Measurements from ENCODE around the gene MPL. TPM values are rescaled to one million over a fixed set of nuclear protein-coding genes. Genes with fewer than 3 reads are reported as not detected.
"Not testable (repeated sequence)": the region's sequence is repeated elsewhere in the genome, so short reads cannot be mapped to it uniquely, and the experiment has no call there.

Gene MPL
- total RNA-seq, 1 donor from 2014 or later = not detected

- DNase-seq = no peak
These were observed 19.6 kb downstream of the MPL start for GRCh38 chr1:43357251-43357650.

GRCh38 chr1:43358121-43358745 is 20.6 kb downstream of the MPL start:
- DNase-seq = no peak

- peak; percentile 95 for DNase-seq
These were observed 21.4 kb downstream of the MPL start, which contains the start of gene CDC20 for GRCh38 chr1:43358746-43359693. CDC20 (plus strand) TSS chr1:43358981; CDS start chr1:43359216, 235 bp downstream.

GRCh38 chr1:43359696-43360095 is 22.1 kb downstream of the MPL start:
- DNase-seq = no peak

GRCh38 chr1:43360616-43361015 is 23.0 kb downstream of the MPL start:
- no peak for DNase-seq

- DNase-seq = no peak
These were observed 25.8 kb downstream of the MPL start for GRCh38 chr1:43363283-43363934.

- DNase-seq = no peak
These were observed 26.4 kb downstream of the MPL start for GRCh38 chr1:43363935-43364525.

- no peak for DNase-seq
These were observed 28.1 kb downstream of the MPL start for GRCh38 chr1:43365678-43366077.

- DNase-seq = no peak
These were observed 28.6 kb downstream of the MPL start for GRCh38 chr1:43366179-43366578.

- no peak for DNase-seq
These were observed 29.0 kb downstream of the MPL start for GRCh38 chr1:43366601-43367025.

- no peak for DNase-seq
These were observed 29.6 kb downstream of the MPL start for GRCh38 chr1:43367026-43367903.

- DNase-seq = peak; percentile 82
These were observed 30.5 kb downstream of the MPL start, which contains the start of gene ELOVL1 for GRCh38 chr1:43367904-43368645. ELOVL1 (minus strand) TSS chr1:43368011; CDS start chr1:43365609, 2,402 bp downstream.

- no peak for DNase-seq
These were observed 31.0 kb downstream of the MPL start for GRCh38 chr1:43368646-43369020.

- DNase-seq = not testable (repeated sequence)
These were observed 32.2 kb downstream of the MPL start for GRCh38 chr1:43369779-43370178.

- DNase-seq = no peak
These were observed 32.9 kb downstream of the MPL start for GRCh38 chr1:43370564-43370963.

- DNase-seq = no peak
These were observed 34.6 kb downstream of the MPL start for GRCh38 chr1:43372172-43372571.

- DNase-seq = no peak
These were observed 35.7 kb downstream of the MPL start for GRCh38 chr1:43373066-43373940.

GRCh38 chr1:43376723-43377235 is 39.2 kb downstream of the MPL start:
- DNase-seq = no peak

GRCh38 chr1:43377831-43378230 is 40.2 kb downstream of the MPL start:
- DNase-seq = no peak
